Measurements from ENCODE around the gene XPC.
"Not testable (repeated sequence)": the region's sequence is repeated elsewhere in the genome, so short reads cannot be mapped to it uniquely, and the experiment has no call there.

The XPC gene

DNA sequence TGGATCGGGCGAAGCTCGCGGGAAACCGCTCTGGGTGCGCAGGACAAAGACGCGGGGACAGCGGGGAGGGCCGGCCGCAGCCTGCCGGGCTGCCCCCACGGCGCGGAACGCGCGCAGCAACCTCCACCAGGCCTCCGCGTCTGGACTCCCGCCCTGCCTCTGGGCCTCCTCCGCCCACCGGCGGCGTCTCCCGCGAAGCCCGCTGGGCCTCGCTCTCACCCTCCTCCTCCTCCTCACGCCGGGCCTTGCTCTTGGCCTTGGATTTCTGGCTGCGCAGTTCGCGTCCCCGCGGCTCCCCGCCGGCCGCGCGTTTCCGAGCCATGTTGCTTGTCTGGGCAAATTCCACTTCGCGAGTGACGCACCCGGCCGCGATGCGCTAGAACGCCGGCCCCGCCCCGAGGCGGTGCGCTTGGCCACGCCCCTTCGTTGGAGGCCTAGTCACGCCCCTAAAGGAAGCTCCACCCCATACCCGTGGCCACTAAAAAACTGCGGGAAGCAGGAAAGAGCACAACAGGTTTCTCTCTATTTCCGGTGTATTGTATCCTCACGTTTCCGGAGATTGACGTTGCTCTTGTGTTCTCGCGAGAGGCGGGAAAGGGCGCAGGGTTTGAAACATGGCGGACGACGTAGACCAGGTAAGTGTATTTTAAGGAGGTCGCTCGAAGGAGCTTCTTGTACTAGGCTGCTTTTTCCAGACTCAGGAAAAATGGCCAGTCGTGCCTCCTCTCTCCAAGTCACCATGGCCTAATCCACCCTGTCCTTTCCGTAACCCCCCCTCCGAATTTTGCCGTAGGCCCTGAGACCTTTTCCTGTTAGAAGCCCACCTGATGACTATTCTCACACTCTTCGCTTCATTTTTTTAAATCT is at the start of gene XPC, which contains the start of gene LSM3:
Gene XPC (minus strand): TSS at position 355 of the 867 bp plus-strand sequence. CDS start 33 bp downstream, at position 322.
Gene LSM3 (plus strand): TSS at position 571 of the 867 bp plus-strand sequence. CDS start 44 bp downstream, at position 615.
- peak; percentile 95 for DNase-seq

DNA sequence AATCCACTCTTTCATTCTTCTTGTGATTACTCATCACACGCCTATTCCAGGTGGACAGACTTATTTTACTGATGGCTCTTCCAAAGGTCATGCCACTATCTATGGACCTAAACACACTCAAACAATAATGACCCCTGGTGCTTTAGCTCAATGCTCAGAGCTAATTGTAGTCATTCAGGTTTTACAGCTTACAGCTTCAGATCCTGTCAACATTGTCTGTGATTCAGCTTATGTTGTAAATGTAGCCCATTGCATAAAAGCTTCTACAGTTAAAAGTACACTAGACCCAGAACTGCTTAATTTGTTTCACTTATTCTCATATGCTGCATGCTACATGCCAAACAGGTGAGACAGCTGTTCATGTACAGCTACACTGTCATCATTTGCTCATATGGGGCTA is 49.5 kb upstream of the XPC start:
- DNase-seq = no peak

DNA sequence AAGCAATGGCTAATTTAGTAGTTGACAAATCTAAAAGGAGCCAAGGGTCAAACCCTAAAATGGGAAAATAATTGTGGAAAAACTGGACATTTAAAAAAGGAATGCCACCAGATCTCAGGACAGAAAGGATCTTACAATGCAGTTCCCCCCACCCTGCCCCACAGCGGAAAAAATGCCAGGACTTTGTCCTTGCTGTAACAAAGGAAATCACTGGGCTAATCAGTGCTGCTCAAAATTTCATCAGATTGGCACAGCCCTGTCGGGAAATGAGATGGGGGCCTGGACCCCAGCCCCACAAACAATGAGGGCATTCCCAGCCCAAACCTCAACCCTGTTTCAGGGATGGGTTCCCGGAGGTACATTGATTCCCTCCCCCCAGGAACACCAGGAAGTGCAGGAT is 48.0 kb upstream of the XPC start:
- not testable (repeated sequence) for DNase-seq

DNA sequence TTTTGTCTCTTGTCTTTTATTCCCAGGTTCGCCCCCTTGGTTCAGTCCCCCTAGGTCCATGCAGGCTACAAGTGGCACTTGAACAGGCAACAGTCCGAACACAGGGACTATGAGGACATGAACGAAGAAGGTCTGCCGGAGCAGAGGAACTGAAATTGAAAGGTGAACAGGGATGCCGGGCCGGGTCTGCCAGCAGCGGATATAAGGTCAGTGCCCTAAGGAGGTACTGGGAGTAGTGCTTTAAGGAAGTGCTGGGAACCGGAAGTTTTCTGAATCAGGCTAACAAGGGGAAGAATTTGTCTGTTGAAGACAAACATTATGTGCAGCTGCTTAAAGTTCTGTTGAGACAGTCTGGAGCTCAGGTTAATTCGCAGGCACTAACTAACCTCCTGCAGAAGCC is 47.0 kb upstream of the XPC start:
- no peak for DNase-seq

DNA sequence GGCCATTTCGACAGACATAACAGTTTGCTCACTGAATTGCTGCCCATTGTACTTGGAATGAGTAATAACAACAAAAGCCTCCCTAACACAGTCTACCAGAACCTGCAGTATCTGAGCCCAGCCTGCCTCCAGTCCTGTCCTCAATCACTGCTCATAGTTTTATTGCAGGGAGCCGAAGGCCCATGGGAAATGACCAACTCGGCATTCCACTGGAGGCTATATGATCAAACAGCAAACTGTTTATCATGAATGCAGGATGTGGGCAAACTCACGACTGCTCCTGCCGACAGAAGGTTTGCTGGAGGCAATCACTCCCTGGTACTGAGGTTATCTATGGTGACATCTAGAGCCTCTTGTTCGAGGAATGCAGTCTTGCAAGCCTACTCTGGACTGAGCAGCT is 46.5 kb upstream of the XPC start:
- no peak for DNase-seq

DNA sequence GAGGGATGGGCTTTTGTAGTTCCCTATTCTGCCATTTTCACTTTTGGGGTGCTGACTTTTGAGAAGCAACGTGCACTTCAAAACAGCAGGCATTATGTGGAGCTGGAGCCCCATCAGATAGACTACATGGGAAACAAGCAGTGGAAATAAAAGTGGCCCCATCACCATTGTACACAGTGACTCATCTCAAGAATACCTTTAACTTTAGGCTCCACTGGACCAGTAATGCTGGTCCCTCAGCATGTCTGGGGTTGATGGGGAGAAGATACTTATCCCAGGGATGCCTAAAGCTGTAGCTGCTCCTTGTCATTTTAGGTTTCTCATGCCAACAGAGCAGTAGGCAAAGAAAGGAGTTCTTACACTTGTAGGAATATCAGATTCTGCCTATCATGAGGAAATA is 45.2 kb upstream of the XPC start:
- DNase-seq = no peak

DNA sequence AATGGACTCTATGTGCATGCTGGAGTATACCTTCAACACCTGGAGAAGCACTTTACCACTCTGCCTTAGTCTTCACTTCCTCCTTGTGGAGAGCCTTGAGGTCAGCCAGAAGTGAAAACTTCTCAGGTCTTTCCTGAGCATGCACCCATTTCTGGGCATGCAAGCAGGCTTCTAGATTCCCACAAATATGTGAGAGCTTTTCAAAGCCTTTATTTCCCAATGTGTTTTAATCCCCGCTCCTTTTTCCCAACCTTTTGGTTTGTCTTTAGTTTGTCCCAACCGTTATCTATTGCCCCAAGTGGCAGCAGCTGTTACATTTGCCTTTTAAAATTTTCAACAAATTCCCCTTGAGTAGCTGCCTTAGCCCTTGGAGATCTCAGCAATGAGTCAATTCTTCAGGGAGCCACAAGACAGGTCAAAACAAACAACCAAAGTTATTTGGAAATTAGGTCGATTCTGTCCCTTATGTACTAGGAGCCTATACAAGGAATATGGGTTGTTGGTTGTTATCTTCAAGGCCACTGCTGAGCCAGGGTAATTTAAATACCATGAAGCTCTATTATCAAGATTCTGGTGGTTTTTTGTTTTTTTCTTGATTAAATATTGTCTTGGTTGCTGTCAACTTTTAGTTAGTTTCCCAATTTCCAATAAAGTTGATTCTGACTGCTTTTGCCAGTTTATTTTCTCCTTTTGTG is 44.6 kb upstream of the XPC start:
- DNase-seq = no peak

DNA sequence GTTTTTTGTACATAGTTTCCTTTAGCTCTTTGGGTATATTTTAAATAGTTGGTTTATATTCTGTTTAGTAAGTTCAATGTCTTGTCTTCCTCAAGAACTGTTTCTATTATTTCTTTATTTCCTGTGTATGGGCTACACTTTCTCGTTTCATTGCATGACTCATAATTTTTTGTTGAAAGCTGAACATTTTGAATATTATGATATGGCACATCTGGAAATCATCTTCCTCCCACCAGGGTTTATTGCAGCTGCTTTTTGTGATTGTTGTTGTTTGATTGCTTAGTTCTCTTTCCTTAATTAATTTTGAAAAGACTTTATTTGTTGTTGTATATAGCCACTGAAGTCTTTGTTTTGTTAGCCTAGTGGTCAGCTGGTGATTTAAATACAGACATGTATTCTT is 44.1 kb upstream of the XPC start:
- DNase-seq = no peak

DNA sequence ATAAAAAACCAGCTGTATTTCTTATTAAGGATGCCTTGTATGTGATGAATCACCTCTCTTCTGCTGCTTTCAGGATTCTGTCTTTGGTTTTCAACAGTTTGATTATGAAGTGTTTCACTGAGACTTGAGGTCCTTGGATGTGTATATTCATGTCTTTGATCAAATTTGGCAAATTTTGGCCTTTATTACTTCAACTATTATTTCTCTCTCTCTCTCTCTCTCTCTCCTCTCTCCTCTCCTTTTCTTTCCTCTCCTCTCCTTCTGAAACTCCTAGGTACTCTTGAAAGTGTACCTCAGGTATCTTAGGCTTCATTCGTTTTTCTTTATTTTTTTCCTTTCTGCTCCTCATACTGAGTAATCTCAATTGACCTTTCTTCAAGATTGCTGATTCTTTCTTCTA is 43.5 kb upstream of the XPC start:
- no peak for DNase-seq

DNA sequence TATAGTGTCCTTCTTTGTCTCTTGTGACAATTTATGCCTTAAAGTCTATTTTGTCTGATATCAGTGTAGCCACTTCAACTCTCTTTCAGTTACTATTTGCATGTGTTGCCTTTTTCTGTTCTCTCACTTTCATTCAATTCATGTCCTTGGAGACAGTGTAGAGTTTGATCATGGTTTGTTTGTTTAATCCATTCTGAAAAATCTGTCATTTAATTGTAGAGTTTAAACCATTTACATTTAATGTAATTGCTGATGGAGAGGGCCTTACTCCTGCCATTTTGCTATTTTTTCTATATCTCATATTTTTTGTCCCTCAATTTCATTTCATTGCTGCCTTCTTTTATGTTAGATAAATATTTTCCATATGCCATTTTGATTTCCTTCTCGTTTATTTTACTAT is 42.5 kb upstream of the XPC start:
- DNase-seq = no peak

DNA sequence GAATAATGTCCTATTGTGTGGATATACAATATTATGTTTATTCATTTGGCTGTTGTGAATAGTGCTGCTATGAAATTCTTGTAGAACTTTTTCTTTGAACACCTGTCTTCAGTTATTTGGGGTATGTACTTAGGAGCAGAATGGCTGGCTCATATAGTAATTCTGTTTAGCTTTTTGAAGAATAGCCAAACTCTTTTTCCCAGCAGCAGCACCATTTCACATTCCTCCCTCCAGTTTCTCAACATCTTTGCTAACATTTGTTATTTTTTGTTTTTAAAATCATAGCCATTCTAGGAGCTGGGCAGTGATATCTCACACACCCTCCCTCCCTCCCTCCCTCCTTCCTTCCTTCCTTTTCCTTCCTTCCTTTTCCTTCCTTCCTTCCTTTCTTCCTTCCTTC is 40.0 kb upstream of the XPC start:
- DNase-seq = no peak

DNA sequence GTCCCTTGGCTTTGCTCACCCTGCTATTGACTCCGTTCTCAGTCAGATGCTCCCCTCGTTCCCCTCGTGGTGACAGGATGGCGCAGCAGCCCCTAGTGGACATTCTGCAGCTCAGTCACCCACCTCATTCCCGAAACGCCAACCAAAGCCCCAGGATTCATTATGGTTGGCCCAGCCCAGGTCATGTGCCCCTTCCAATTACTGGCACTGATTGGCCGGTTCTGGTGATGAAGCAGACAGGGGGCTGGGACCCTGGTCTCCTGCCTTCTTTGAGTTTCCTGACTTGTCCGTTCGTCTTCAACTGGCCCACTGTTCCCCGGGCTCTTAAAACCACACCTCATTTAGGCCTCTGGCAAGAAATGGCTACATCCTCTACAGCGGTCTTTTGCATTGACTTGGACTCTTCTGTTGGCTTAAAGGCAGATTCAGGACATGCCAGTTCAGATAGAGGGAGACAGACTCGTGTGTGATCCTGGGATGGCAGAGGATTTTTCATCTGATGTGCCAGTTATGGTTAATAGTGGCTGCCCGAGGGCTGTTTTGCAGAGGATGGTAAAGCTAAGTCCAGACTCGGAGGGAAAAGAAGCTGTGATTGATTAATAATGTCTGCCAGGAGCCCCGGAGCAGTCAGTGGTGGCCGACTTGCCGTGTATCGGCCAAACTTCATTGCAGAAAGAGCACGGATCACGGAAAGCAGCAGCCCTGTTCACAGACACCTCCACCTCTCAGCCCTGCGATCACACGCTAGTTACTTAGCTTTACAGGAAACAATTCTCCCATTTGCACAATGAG is 38.1 kb upstream of the XPC start:
- no peak for DNase-seq

DNA sequence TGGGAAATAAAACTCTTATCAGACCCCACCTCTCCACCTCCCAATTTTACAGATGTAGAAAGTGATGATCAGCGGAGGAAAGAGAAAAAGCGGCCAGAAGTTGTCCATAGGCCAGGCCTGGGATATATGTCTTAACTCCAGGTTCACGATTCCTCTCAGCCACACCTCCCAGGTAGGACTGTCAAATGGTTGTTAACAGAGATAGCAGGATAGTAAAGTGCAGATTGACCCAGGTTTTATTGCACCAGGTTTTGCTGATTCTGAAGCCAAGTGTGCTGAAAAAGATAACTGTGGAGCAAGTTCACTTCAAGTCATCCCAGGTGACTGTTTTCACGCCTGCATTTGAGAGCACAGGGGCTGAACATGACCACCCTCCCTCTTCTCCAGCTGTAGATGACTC is 36.4 kb upstream of the XPC start:
- DNase-seq = no peak

DNA sequence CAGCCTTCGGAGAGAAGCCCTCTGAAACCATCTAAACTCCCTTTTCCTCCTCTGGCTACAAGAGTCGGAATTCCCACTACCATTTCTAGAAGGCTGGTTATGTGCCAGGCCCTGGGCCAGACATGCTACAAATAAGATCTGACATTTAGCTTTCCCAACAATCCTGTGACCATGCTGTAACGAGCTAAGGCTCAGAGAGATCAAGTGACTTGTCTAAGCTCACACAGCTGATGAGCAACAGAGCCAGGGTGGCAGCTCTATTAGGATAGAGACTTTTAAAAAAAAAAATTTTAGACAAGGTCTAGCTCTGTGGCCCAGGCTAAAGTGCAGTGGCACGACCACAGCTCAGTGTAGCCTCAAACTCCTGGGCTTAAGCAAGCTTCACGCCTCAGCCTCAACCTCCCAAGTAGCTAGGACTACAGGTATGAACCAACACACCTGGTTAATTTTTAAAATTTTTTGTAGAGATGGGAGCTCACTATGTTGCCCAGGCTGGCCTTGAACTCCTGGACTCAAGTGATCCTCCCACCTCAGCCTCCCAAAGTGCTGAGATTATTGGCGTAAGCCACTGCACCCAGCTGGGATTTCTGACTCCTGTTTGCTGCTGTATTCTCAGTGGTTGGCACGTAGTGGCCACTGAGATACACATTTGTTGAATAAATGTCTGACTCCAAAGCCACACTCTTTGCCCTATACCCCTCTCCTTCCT is 34.8 kb upstream of the XPC start:
- no peak for DNase-seq

DNA sequence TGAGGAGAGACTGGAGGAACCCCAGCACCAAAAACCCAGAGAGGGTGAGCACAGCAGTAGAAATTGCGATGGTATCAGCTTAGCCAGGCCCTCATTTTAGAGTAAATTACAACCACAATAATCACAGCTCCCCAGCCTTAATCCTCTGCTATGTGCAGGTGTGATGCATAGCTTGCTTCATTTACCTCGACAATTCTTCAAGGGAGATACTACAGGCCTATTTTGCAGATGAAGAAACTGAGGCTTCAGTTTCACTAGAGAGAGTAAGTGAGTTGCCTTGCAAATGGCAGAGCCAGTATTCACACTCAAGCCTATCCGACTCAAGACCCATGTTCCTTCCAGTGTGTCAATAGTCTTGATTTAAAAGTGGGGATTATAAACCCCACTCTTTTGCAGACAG is 33.6 kb upstream of the XPC start:
- DNase-seq = no peak

DNA sequence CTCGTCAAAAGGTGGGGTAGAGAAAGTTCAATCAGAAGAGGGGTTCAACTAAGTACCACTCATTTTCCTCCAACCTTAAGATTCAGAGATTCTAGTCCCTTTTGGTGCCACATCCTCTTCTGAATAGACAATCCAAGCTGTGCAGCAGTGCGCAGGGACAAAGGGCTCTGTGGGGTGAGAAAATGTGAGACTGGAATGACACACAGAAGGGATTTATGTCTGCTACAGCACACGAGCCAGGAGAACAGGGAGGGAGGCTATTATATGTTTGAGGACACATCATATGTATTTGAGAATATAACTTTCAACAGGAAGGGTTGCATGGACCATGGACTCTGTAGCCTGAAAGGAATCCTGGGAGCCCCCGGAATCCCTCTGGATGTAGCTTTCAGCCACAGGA is 33.2 kb upstream of the XPC start:
- DNase-seq = no peak

DNA sequence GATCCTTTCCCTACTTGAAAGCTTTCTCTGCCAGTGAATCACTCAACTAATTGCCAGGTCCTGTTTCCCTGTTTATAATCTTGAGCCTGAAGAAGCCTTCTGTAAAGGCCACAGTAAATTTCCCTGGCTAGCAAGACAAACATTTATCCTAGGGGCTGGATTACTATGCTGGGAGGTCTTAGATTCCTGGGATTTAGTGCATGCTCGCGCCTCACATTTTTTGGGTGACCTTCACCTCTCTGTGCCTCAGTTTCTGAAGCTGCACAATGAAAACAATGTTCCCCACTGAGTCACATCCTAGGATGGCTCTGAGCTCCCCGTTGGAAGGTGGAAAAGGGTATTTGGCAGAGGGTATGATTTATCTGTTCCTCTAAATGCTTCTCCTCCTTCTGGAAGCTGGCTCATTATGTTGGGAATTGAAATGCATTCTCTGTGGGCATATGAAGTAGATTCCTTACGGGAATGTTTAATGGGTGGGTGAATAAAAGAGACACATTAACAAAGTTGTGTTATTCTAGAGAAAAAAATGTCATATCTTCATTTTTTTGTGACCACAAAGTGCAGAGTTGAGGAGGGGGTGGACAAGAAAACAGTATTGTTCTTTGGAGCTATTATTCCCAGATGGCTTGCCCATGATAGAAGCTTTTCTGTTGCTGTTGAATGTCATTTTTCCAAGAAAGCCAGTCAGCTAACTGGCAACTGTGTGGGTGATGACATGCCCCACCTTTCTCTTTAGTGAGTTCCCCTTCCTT is 32.6 kb upstream of the XPC start:
- DNase-seq = no peak

DNA sequence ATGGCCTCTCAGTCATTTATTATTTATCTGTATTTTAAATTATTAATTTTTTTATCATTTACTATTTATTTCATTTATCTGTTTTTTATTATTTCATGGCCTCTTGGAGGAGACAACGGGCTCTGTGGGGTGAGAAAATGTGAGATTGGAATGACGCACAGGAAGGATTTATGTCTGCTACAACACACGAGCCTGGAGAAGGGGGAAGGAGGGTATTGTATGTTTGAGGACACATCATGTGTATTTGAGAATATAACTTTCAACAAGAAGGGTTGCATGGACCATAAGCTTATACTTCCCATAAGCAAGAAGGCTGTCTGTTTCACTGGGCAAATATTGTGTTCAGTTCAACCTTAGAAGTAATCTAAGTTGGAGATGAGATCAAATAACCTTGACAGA is 31.9 kb upstream of the XPC start:
- DNase-seq = no peak

DNA sequence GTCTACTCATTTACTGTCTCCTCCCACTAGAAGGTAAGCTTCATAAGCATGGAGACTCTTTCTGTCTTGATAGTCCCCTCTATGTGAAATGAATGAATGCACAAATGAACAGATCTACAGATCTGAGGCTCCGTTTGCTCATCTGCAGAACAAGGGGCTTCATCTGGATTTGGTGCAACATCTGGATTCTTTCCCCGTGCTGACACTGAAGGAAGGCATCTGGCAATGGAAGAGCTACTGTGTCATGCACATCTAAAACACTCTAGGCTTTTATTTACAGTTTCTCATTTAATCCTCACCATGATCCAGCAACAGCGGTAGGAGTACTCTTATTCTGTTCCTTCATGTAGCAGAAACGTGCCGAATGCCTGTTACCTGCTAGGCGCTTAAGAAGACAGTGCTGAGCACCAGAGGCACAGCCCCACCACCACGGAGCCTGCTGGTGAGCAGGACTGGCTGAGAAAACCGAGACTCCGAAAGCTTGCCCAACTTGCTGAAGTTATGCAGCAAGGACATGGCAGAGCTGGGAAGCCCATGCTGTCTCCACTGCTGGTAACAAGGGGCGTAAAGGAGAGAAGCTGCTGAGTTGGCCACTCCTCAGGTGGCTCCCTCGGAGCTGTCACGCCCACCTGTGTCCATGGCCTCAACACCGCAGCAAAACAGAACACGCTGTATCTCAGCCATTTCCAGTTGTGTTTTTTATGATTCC is 31.3 kb upstream of the XPC start:
- no peak for DNase-seq

DNA sequence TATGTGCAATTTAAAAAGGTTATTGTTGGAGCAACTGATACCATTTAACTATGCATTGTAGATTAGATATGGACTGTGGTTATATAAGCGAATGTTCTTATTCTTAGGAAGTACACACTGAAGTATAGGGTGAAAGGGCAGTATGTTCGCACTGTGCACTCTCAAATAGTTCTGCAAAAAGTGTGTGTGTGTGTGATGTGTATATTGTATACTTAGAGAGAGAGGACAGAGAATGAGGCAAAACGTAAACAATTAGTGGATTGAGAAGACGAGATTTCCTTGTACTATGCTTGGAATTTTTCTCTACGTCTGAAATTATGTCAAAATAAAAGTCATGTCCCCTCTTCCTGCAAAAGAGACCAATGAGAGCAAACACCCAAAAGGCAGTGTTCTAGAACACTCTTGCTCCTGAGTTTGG is 30.6 kb upstream of the XPC start:
- no peak for DNase-seq

DNA sequence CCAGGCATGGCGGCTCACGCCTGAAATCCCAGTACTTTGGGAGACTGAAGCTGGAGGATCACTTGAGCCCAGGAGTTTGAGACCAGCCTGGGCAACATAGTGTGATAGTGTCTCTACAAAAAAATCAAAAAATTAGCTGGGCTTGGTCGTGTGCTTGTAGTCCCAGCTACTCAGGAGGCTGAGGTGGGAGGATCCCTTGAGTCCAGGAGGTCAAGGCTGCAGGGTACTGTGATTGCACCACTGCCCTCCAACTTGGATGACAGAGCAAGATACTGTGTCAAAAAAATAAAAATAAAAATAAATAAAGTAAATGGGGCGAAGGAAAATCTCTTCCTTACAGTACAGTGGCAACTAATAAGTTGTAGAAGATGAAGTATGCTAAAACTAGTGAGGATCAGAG is 29.8 kb upstream of the XPC start:
- DNase-seq = no peak
